ENCODE results near the gene OTUD1.
A peak's percentile ranks its signal among the peaks of the same experiment; 100 is the strongest.
"Not testable (repeated sequence)": the region's sequence is repeated elsewhere in the genome, so short reads cannot be mapped to it uniquely, and the experiment has no call there.

Gene OTUD1

GRCh38 chr10:23438547-23439451, at the start of gene OTUD1:
Gene OTUD1, plus strand, starts transcription at chr10:23439075. Its CDS starts 383 bp downstream, at chr10:23439458.
- peak; percentile 53 for DNase-seq (ENCODE audit: low read depth)

GRCh38 chr10:23390408-23390807, 48.5 kb upstream of the OTUD1 start:
- not testable (repeated sequence) for DNase-seq (ENCODE audit: low read depth)

- no peak for DNase-seq (ENCODE audit: low read depth)
These were observed 48.1 kb upstream of the OTUD1 start for GRCh38 chr10:23390809-23391208.

- no peak for DNase-seq (ENCODE audit: low read depth)
These were observed 47.1 kb upstream of the OTUD1 start for GRCh38 chr10:23391821-23392220.

GRCh38 chr10:23395017-23395416, 43.9 kb upstream of the OTUD1 start:
- DNase-seq (ENCODE audit: low read depth), result no peak

- DNase-seq (ENCODE audit: low read depth), result no peak
These were observed 42.2 kb upstream of the OTUD1 start for GRCh38 chr10:23396695-23397094.

GRCh38 chr10:23399701-23400144, 39.2 kb upstream of the OTUD1 start:
- peak; percentile 76 for DNase-seq (ENCODE audit: low read depth)

GRCh38 chr10:23402856-23403255, 36.0 kb upstream of the OTUD1 start:
- no peak for DNase-seq (ENCODE audit: low read depth)

- DNase-seq (ENCODE audit: low read depth), result no peak
These were observed 35.6 kb upstream of the OTUD1 start for GRCh38 chr10:23403278-23403677.

- DNase-seq (ENCODE audit: low read depth), result no peak
These were observed 35.2 kb upstream of the OTUD1 start for GRCh38 chr10:23403719-23404118.

GRCh38 chr10:23404461-23404980, 34.4 kb upstream of the OTUD1 start:
- DNase-seq (ENCODE audit: low read depth), result no peak

- DNase-seq (ENCODE audit: low read depth), result peak; percentile 19
These were observed 33.3 kb upstream of the OTUD1 start for GRCh38 chr10:23405540-23405939.

GRCh38 chr10:23406409-23406808, 32.5 kb upstream of the OTUD1 start:
- no peak for DNase-seq (ENCODE audit: low read depth)

GRCh38 chr10:23408330-23408976, 30.4 kb upstream of the OTUD1 start:
- peak; percentile 56 for DNase-seq (ENCODE audit: low read depth)

GRCh38 chr10:23412223-23412622, 26.7 kb upstream of the OTUD1 start:
- DNase-seq (ENCODE audit: low read depth), result no peak

- DNase-seq (ENCODE audit: low read depth), result no peak
These were observed 25.2 kb upstream of the OTUD1 start for GRCh38 chr10:23413629-23414089.

GRCh38 chr10:23414658-23415057, 24.2 kb upstream of the OTUD1 start:
- DNase-seq (ENCODE audit: low read depth), result no peak

GRCh38 chr10:23417254-23417653, 21.6 kb upstream of the OTUD1 start:
- no peak for DNase-seq (ENCODE audit: low read depth)

- DNase-seq (ENCODE audit: low read depth), result no peak
These were observed 20.7 kb upstream of the OTUD1 start for GRCh38 chr10:23418051-23418681.

GRCh38 chr10:23419201-23419600, 19.7 kb upstream of the OTUD1 start:
- no peak for DNase-seq (ENCODE audit: low read depth)

- DNase-seq (ENCODE audit: low read depth), result no peak
These were observed 19.1 kb upstream of the OTUD1 start for GRCh38 chr10:23419655-23420329.

- DNase-seq (ENCODE audit: low read depth), result no peak
These were observed 17.5 kb upstream of the OTUD1 start for GRCh38 chr10:23421397-23421796.

Data from non-pigmented ciliary epithelial cell (primary cell).